NCI-H1694 treated with DMSO at 0.1 percent for 48 hours (cell line): ENCODE results near the gene ZNF3.
A peak's percentile ranks its signal among the peaks of the same experiment; 100 is the strongest.
"Not testable (repeated sequence)": the region's sequence is repeated elsewhere in the genome, so short reads cannot be mapped to it uniquely, and the experiment has no call there.

Experiments
- DNase-seq: peaks from one replicate; lab custom pipeline; 2025; lab: John Stamatoyannopoulos, UW

The ZNF3 gene

DNA sequence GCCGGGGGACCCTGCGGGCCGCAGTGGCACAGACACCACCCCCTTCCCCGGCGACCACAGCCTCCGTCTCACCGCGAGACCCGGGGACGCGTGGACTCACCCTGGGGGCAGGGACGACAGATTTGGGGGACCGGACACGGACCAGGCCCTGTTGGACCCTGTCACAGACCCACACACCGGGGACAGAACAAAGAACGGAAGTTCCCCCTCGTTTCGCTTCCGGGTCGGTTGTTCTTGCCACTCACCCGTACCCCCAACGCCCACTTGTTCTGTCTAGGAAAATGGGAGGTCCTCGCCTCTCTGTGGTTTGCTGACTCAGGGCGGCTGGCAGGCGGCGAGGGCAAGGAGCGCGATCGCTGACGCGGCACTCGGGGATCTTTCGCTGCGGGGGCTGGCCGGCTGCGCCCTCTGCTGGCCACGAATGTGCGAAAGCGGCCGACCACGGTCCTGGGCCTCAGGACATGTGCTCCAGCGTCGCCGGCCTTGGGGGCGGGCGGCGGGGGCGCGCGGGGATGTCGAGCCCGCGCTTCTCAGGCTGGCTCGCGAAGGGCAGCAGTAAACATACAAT lies at the start of gene ZNF3:
ZNF3 (minus strand) TSS at position 189 of the 568 bp plus-strand sequence. CDS start 4,366 bp downstream, outside the sequence.
- peak; percentile 96 for DNase-seq

DNA sequence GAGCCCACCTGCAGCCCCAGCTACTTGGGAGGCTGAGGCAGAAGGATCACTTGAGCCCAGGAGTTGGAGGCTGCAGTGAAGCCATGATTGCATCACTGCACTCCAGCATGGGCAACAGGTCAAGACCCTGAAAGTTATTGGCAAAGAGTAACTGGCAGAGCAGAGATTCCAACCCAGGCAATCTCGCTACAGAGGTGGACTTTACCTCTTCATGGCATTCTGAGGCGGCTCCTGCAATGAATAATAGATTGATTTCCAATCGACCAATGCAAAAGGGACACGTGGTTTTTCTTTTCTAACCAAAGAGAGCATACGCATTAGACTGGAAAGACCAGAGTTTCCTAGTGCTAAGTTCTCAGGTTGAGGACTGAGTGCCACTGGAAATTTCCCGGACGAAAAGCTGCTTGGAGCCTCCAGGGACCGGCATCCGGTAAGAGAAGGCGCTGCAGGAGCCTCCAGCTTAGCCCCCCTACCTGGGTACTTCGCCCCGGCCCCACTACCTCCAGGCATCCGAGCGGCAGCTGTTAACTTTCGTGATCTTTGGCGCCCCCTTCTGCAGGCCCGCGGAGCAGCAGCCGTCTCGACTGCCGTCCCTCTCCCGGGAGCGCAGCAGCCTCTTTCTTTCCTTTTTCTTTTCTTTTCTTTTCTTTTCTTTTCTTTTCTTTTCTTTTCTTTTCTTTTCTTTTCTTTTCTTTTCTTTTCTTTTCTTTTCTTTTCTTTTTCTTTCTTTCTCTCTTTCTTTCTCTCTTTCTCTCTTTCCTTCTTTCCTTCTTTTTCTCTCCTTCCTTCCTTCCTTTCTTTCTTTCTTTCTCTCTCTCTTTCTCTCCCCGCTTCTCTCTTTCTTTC lies 49.3 kb upstream of the ZNF3 start:
- DNase-seq: peak; percentile 45

DNA sequence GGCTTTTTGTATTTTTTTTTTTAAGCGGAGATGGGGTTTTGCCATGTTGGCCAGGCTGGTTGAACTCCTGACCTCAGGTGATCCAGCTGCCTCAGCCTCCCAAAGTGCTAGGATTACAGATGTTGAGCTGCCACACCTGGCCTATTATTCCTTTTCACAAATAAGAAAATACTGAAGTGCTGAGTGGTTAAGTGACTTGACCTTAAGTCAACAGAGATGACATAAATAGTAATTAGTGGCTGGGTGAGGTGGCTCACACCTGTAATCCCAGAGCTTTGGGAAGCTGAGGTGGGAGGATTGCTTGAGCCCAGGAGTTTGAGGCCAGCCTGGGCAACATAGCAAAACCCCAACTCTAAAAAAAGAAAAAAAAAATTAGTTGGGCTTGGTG lies 48.7 kb upstream of the ZNF3 start:
- not testable (repeated sequence) for DNase-seq

DNA sequence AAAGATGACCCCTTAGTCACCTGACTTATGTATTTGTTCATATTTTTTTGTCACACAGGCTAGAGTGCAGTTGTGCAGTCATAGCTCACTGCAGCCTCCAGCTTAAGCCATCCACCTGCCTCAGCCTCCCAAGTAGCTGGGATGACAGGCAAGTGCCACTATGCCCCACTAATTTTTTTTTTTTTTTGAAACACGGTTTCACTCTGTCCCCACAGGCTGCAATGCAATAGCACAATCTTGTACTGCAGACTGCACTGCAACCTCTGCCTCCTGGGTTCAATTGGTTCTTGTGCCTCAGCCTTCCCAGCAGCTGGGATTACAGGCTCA lies 47.1 kb upstream of the ZNF3 start:
- DNase-seq: no peak

DNA sequence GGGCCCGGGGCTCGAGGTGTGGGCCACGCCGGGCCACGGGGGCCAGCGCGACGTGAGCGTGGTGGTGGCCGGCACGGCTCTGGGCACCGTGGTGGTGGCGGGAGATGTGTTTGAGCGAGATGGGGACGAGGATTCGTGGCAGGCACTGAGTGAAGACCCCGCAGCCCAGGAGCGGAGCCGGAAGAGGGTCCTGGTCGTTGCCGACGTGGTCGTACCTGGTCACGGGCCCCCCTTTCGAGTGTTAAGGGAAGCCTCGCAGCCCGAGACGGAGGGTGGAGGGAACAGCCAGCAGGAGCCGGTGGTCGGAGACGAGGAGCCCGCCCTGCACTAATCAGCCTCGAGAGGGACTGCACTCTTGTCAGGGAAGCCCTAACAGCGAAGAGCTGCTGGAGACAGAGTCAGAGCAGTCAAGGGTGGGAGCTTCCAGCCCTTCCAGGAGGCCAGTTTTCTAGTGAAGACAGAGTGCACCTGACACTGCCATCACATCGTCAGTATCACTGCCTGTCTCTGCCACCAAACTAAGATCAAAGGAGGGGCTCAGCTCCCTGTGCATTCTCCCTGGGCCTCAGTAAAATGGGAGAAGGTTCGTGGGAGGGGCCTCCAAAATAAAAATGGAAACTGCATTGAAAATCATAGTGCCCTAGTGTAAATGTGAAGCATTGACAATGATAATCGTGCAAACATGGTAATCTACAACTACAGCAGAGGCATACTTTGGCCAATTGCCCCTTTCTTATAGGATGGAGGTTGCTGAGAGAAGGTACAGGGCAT lies 46.5 kb upstream of the ZNF3 start:
- DNase-seq: peak; percentile 62

DNA sequence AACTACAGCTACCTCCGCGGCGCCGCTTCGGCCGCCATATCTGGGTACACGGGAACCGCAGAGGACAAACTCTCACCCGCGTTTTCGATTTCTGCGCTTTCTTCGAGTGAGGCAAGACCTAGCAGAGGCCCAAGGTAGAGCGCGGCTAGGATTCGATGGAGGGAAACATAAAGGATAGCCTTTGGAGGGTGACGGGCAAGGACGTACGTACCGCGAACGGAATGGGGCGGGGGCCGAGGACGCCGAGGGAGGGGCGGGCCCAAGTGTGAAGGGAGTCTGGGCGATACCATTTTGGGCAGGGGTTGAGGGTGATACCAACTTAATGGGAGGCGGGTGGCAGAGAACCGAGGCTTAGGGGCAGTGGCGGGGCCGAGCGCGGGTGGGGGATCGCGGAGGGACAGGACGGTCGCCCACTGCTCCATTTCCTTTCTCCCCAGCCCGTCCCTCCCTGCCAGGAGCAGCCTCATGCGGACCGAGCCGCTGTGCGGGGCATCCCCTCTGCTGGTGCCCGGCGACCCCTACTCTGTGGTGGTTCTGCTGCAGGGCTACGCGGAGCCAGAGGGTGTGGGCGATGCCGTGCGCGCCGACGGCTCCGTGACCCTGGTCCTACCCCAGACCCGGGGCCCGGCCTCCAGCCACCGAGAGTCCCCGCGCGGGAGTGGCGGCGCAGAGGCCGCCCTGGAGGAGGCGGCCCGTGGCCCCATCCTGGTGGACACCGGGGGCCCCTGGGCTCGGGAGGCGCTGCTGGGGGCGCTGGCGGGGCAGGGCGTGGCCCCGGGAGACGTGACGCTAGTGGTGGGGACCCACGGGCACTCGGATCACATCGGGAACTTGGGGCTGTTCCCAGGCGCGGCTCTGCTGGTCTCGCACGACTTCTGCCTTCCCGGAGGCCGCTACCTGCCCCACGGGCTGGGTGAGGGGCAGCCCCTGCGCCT lies 45.7 kb upstream of the ZNF3 start, which contains the start of gene MBLAC1:
MBLAC1 (plus strand) TSS at position 37 of the 935 bp plus-strand sequence; CDS start at position 466, 429 bp downstream.
- DNase-seq: peak; percentile 94

DNA sequence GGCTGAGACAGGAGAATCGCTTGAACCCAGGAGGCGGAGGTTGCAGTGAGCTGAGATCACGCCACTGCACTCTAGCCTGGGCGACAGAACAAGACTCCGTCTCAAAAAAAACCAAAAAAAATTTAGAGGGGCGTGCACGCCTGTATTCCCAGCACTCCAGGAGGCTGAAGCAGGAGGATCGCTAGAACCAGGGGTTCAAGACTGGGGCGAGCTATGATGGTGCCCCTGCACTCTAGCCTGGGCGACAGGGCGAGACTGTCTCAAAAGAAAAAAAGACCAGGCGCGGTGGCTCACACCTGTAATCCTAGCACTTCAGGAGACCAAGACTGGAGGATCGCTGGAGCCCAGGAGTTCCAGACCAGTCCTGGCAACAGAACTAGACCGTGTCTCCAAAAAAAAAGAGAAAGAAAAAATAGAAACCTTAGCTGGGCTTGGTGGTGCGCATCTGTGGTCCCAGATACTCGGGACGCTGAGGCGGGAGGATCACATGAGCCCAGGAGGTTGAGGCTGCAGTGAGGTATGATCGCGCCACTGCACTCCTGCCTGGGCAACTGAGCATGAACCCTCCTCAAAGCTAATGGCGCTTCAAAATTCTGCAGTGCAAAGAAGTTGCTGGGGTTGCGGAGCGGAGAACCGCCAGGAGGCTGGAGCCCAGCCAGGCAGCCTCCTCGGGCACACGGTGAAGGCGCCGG lies 44.9 kb upstream of the ZNF3 start:
- DNase-seq: no peak

DNA sequence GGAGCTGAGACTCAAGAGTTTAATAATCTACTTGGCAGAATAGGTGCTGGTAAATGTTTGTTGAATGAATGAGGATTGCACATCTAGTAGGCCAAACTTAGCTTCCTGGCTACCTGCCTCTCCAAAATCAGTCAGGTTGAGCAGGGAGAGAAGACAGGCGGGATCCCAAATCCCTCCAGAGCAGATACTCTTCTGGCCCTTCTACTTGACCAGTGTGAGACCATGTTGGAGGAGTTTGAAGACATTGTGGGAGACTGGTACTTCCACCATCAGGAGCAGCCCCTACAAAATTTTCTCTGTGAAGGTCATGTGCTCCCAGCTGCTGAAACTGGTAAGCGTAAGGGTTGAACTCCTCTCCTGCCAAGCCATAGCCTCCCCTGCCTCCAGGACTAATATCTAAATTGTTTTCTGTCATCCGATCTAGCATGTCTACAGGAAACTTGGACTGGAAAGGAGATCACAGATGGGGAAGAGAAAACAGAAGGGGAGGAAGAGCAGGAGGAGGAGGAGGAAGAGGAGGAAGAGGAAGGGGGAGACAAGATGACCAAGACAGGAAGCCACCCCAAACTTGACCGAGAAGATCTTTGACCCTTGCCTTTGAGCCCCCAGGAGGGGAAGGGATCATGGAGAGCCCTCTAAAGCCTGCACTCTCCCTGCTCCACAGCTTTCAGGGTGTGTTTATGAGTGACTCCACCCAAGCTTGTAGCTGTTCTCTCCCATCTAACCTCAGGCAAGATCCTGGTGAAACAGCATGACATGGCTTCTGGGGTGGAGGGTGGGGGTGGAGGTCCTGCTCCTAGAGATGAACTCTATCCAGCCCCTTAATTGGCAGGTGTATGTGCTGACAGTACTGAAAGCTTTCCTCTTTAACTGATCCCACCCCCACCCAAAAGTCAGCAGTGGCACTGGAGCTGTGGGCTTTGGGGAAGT lies 43.0 kb upstream of the ZNF3 start:
- DNase-seq: no peak

DNA sequence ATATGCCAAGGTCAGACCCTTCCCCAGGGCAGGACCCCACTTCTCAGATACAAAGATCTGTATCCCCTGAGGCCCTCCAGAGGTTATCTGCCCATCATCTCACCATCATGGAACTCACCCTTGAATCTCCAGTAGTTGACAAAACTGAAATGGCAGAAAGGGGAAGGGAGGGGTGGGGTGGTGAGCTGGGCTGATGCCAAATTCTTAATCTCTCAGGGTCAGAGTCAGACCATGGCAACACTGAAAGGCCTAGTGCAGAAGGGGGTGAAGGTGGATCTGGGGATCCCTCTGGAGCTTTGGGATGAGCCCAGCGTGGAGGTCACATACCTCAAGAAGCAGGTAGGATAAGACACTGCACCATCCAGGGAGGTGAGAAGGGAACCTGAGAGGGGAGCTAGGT lies 41.0 kb upstream of the ZNF3 start:
- DNase-seq: no peak

DNA sequence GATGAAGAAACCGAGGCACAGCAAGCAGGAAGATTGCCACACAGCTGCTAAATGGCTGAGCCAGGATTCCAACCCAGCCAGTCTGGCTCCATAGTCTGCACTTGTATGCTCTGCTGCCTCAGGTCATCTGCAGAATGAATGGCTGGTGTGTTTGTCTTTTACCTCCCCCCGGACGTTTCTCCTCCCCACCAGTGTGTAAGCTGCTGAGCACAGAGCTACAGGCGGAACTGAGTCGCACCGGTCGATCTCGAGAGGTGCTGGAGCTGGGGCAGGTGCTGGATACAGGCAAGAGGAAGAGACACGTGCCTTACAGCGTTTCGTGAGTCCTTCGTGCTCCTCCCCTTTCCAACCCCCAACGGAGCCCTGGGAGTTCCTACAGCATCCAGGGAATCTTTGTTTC lies 40.5 kb upstream of the ZNF3 start:
- no peak for DNase-seq

DNA sequence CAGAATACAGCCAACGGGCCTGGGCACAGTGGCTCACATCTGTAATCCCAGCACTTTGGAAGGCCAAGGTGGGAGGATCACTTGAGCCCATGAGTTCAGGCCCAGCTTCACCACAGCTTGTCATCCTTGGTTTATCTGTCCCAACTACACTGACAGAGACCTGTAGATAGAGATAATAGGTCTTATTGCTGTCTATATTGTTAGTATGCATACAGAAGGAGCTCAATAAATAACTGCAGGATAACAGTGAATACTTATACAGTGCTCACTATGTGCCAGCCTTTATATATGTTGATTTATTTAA lies 39.2 kb upstream of the ZNF3 start:
- no peak for DNase-seq

DNA sequence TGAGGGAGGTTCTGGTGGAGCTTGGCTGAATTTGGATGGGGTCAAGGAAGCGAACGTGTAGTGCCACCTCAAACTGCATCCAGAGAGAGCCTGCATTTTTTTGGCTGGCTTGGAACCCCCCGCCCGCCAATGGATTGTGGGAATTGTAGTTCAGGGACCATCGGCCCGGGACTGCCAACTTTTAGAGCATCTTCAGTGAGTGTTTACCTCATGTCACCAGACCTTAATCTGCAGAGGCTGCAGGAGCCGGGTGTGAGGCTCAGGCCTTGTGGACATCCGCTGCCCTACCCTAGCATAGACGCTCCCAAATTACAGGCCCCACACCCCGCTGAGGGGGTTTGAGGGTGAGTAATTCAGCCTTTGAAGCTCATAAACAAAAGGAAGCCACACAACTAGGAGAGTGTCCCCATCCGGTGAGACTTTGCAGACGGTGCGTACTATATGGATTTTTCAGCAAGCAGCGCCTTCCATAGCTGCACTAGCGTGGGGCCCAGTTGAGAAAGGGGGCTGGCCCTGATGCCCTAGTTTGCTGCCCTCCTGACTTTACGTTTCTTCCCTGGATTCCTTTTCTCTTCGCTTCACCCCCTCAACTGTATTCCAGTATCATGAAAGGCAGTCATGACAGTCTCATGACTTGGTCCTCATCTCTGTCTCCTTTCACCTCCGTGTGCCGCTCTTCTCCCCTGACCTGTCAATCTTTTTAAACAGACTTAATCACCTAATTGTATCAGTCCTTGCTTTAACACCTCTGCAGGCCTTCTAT lies 38.6 kb upstream of the ZNF3 start:
- peak; percentile 61 for DNase-seq

DNA sequence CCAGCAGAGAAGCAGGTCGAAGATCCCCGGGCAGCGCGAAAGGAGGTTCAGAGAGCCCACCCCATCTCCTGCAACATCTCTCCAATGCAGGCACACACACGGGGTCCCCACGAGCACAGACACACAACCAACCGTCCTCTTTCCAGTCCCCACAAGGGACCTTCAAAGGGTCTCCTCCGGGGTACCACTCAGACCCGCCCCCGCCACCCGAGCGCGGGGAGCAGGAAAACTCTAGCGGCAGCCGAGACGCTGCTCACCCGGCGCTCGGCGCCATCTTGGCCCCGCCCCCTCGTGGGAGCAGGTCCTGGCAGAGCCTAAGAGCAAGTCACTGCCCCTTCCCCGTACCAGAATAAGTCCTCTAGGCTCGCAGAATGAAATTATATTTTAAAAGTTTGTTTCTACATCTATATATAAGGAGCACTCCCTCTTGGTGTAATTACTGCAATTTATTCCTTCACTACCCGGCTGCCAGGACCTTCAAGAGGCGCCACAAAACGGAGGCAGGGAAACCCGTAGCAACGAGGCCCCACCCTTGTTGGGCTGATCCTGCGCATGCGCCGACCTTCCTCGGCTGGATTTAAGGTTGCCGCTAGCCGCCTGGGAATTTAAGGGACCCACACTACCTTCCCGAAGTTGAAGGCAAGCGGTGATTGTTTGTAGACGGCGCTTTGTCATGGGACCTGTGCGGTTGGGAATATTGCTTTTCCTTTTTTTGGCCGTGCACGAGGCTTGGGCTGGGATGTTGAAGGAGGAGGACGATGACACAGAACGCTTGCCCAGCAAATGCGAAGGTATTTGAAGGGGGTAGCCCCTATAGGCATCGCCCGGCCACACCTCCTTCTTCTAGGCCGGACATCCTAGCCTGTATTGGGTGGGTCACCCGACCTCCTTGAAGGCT lies 37.8 kb upstream of the ZNF3 start, which contains the start of the genes CNPY4 and TAF6:
CNPY4 (plus strand) TSS at position 563 of the 898 bp plus-strand sequence; CDS start at position 674, 111 bp downstream.
TAF6 (minus strand) TSS at position 287 of the 898 bp plus-strand sequence. CDS start 5,149 bp downstream, outside the sequence.
- peak; percentile 95 for DNase-seq

DNA sequence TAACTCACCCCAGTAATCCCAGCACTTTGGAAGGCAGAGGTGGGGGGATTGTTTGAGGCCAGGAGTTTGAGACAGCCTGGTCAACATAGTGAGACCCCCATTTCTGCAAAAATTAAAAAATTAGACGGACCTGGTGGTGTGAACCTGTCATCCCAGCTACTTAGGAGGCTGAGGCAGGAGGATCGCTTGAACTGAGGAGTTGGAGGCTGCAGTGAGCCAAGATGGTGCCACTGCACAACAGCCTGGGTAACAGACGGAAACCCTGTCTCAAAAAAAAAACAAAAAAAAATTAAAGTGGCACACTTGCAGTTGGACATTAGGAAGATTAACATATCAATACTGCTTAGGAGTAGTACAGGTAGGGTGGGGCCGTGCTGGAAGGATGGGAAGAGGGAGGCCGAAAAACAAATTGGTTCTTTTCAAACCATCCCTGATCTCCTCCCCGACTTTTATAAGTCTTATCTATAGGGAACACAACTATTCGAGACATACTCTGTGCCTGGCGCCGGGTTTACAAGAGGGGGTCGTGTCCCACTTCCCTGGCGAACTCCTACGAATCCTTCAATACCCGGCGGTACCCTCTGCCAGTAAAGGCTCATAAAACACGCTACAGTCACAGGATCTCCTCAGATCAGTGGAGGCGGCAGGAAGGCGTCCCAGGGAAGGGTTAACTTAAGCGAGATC lies 37.0 kb upstream of the ZNF3 start:
- no peak for DNase-seq

DNA sequence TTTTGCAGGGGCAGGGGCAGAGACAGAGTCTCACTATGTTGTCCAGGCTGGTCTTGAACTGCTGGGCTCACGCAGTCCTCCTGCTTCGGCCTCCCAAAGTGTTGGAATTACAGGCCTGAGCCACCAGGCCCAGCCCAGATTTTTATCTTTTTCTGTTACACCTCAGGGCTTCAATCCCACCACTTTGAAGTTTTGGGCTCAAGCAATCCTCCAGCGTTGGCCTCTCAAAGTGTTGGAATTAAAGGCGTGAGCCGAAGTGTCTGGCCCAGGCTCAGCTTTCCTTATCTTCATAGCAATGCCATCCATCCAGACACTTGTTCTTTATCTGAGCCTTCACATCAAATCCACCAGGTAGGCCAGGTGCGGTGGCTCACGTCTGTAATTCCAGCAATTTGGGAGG lies 33.5 kb upstream of the ZNF3 start:
- DNase-seq: no peak

DNA sequence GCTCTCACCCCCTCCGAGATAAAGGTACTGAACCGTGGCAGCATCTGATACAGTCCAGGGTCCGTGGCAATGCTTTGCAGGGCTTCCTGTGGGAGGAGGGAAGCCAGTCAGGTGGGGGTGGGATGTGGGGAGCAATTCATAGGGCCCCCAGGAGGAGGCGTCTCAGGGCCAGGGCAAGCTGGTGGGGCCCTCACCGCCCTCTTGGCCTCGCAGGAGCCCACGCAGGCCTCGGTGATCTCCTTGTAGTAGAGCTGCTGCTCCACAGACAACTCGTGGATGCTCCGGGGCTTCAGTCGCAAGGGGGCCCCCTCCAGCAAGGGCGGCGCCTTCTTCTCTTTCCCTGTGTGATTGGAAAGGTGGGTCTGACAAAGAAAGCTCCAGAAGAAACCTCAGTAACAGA lies 30.4 kb upstream of the ZNF3 start:
- no peak for DNase-seq

DNA sequence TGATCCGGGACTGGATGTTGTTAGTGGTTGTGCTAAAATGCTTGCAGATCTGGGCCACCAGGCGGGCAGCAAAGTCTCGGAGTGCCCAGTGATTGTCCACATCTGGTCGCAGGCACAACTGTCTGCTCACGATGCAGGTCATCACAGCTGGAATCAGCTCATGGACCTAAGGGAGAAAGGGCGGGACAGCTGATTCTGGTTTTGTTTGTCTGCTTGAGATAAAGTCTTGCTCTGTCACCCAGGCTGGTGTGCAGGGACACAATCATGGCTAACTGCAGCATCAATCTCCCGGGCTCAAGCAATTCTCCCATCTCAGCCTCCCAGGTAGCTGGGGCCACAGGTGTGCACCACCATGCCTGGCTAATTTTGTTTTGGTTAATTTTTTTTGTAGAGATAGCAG lies 29.6 kb upstream of the ZNF3 start:
- DNase-seq: no peak
